ENCODE results near the gene HSD3B2.

DNA sequence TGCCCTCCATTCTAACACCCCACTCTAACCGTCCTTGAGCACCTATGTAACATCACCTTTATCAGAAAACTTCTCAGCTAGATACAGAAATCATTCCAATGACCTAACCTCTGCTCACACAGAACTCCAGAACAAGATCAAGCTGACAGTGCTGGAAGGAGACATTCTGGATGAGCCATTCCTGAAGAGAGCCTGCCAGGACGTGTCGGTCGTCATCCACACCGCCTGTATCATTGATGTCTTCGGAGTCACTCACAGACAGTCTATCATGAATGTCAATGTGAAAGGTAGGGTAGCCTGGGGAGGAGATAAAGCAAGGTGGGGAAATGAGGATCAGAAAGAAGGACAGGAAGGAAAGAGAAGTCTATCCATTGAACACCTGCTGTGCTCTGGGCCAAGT is 27.8 kb downstream of the HSD3B2 start:
- no peak for TF ChIP-seq EZH2 (IDR thresholded peaks at IDR 0.05; ENCODE audit: borderline replicate concordance, low read depth, low read length, poor library complexity, severe bottlenecking)
- TF ChIP-seq, protein P1, sequence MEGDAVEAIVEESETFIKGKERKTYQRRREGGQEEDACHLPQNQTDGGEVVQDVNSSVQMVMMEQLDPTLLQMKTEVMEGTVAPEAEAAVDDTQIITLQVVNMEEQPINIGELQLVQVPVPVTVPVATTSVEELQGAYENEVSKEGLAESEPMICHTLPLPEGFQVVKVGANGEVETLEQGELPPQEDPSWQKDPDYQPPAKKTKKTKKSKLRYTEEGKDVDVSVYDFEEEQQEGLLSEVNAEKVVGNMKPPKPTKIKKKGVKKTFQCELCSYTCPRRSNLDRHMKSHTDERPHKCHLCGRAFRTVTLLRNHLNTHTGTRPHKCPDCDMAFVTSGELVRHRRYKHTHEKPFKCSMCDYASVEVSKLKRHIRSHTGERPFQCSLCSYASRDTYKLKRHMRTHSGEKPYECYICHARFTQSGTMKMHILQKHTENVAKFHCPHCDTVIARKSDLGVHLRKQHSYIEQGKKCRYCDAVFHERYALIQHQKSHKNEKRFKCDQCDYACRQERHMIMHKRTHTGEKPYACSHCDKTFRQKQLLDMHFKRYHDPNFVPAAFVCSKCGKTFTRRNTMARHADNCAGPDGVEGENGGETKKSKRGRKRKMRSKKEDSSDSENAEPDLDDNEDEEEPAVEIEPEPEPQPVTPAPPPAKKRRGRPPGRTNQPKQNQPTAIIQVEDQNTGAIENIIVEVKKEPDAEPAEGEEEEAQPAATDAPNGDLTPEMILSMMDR (conservative IDR thresholded peaks at IDR 0.05; ENCODE audit: low read depth, low read length), result no peak
